DMS53 (cell line): Measurements from ENCODE around the gene CHD1L.
"Not testable (repeated sequence)": the region's sequence is repeated elsewhere in the genome, so short reads cannot be mapped to it uniquely, and the experiment has no call there.

Source experiments
- DNase-seq: peaks from one replicate; lab custom pipeline; 2025; lab: John Stamatoyannopoulos, UW

The CHD1L gene

DNA sequence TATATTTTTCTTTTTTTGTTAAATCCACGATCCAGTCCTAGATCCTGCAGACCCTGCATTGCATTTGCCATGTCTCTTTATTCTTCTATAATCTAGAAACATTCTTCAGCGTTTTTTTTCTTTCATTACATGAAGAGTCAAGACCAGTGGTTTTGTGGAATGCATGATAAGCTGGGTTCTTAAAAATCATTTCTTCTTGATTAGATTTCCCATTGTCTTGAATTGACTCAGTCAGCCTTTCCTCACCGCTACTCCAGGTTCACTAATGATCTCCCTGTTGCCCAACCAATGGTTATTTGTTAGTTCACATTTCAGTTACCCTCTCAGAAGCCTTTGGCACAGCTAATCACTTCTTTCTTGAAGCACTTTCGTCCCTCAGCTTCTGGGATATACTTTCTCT lies 25.2 kb downstream of the CHD1L start:
- DNase-seq = no peak

DNA sequence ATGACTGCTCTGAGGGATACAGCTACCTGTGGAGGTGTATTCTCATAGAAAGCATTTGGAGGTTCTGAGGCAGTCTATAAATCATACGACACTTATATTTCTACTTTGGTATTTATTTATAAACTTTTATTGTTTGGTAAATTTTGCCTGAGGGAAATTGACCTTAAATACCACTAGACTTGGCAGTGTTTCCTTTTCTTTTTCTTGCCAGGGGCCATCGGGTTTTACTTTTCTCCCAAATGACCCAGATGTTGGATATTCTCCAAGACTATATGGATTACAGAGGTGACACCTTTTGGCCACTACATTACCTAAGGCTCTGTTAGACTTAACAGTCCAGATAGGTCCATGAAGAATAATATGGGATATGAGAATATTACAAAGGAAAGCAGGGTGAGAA lies 28.2 kb downstream of the CHD1L start:
- no peak for DNase-seq

DNA sequence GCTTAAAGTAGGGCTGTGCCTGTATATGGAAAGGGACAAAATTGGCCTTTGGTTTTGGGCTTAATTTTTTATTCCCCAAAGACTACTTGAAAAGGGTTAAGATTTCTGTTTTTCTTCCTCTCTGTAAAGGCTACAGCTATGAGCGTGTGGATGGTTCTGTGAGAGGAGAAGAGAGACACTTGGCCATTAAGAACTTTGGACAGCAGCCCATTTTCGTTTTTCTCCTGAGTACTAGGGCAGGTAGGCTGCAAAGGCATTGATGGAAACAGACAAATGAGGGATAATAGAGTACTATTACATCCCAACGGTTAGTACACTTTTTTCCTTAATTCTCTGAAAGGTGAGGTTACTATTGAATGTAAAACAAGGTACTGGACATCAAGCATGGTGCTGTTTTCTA lies 29.6 kb downstream of the CHD1L start:
- no peak for DNase-seq

DNA sequence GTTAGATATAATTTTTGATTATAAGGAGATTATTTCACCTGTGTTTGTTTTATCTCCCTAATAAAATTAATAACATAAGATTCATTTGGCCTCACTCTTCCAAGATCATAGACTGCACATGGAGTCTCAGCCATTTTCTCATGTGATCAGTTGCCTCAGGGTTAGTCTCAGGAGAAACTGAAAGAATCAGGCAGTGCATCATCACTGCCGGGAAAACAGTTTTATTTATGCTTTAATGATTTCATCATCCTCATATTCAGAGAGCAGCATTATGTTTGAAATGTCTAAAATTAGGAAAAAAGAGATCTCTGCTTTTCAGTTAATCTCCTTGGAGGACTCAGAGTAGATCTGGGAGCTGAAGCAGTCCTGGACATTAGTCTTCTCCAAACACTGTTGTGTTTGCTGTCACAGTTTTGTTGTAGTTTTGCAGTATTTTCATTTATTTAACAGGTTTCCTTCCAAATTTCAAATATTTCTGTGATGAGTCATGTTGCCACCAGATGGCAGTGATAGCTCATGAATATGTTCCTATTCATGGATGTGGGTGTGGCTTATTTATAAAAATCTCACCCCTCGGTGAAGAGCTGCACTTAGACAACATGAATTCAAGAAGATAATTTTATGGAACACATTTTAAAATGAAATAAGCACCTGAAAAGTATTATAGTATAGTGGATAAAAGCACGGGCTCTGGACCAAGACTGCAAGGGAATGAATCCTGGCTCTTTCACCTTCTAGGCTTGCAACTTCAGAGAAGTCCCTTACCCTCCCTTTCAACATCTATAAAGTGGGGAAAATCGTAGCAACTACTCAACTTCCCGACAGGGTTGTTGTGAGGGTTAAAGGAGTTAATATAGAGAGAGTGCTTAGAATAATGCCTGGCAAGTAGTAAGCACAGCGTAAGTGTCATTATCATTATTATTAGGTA lies 31.2 kb downstream of the CHD1L start:
- DNase-seq = peak; percentile 80

DNA sequence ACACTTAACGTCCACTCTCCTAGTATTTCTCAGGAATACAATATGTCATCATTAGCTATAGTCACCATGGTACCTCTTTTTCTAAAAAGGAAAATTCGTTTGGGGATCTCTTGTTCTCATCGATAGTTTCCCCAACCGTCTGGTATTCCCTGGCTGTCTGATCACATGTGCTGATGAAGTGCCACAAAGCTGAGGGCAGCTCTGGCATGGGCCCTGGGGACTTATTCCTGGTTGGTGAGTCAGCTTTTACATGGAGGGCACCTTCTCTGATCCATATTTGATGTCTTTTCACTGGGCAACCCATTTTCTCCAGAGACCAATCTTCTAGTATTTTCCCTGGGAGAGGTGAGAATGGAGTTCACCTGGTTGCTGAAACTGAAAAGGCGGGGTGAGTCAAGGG lies 39.5 kb downstream of the CHD1L start:
- no peak for DNase-seq

DNA sequence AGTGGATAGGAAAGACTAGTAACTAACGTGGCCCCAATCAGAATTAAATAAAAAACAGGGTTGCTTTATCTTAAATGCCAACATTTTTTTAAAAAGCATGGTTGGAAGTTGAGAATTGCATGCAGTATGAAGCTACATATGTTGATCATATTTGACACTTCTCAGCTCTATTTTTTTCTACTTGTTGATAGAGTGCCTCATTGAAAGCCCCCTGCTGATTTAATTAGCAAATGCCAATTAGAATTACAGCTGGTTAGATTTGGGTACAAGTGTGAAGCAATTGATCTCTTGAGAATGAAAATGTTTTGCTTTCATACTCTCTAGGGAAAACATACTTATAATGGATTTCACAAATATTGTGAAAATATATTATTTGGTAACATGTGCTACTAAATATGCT lies 40.5 kb downstream of the CHD1L start:
- DNase-seq = no peak

DNA sequence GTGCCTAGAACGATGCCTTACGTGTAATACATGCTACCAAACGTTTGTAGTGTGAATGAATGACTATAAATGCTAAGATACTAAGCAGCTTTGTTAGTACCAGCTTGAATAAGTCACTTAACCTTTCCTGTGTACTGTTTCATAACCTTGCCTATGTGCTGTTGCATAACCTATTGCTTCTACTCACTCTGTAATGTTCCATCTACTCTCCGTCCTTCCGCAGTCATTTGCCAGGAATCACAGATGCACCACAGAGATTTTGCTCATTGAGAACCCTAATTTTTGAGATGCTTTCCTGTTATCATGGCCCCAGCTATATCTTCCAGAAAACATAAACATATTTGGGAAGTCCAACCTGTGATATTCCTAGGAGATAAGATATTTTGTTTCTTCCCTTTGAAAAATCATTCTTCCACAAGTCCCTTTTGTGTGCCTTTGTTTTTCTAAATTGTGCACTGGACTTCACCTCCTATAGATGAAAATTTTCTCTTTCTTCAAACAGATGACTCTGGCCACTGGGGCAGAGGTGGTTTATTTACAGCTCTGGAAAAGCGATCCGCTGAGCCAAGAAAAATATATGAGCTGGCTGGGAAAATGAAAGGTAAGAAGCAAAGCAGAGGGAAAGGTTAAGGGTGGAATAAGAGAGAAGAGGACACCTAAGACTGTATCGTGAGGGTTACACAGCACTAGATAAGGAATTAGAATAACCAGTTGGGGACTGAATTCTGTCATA lies 44.8 kb downstream of the CHD1L start:
- DNase-seq = no peak

DNA sequence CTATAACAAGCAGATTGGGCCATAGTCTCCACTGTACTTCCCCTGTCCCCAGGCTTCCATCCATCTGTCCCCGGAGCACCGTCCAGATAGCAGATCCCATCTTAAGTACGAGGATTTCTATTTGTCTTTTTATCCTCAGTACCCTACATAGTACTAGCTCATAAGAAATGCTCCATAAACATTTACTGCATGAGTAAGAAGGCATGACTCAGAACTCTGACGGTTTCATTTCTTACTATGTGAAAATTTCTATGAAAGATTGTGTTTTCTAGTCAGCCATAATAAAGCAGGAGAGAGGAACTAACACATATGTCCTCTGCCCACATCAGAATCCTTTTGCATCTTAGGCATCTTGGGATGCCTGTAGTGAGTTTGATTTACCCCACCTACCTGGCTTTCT lies 49.5 kb downstream of the CHD1L start:
- no peak for DNase-seq

DNA sequence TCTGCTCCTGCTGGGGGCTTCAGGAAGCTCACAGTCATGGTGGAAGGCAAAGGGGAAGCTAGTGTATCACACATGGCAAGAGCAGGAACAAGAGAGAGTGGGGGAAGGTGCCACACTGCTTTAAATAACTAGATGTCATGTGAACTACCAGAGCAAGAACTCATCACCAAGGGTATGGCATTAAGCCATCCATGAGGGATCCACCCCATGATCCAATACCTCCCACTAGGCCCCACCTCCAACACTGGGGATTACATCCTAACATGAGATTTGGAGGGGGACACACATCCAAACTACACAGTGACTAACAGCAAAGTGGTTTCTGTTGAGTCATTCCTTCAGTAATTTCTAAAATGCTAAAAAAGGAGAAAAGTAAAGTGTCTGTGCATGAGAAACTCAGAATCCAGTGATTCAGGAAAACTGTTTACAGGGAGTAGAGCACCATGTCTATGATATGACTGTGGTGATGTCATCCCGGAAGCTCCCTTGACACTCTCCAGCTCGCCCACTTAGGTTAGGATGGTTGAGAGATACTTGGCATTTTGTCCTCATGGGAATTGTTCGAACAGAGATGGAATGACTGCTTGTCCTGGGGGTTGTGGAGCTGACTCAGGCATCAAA lies 50.3 kb downstream of the CHD1L start:
- DNase-seq = peak; percentile 24

DNA sequence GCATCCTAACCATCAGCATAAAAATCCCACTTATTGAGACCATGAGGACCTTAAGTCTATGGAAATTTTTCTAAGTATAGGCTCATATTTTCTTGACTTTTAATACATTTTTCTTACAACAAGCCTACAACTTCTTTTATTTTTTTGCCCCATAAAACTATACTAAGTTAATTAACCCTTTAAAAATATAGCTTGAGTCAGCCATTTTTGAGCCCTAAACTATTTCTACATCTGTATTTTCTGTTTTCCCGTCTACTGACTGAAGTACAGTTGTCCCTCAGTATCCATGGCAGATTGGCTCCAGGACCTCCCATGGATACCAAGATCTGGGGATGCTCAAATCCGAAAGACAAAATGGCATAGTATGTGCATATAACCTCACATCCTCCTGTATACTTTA lies 55.0 kb downstream of the CHD1L start:
- no peak for DNase-seq

DNA sequence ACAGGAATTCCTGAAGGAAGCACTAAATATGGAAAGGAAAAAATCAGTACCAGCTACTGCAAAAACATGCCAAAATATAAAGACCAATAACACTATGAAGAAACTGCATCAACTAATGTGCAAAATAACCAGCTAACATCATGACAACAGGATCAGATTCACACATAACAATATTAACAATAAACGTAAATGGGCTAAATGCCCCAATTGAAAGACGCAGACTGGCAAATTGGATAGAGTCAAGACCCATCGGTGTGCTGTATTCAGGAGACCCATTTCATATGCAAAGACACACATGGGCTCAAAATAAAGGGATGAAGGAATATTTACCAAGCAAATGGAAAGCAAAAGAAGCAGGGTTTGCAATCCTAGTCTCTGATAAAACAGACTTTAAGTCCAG lies 63.3 kb downstream of the CHD1L start:
- not testable (repeated sequence) for DNase-seq

DNA sequence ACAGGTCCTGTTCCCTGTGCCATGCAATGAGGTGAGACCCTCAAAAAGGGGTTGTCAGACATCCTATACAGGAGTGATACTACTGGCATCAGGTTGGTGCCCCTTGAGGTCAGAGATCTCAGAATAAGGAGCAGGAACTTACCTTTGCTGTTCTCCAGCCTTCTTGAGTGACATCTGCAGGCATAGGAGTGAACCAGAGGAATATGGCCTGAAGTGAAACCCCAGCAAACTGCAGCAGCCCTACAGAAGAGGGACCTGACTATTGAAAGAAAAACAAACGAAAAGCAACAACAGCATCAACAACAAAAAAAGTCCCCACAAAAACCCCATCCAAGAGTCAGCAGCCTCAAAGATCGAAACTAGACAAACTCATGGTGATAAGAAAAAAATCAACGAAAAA lies 74.5 kb downstream of the CHD1L start:
- no peak for DNase-seq

DNA sequence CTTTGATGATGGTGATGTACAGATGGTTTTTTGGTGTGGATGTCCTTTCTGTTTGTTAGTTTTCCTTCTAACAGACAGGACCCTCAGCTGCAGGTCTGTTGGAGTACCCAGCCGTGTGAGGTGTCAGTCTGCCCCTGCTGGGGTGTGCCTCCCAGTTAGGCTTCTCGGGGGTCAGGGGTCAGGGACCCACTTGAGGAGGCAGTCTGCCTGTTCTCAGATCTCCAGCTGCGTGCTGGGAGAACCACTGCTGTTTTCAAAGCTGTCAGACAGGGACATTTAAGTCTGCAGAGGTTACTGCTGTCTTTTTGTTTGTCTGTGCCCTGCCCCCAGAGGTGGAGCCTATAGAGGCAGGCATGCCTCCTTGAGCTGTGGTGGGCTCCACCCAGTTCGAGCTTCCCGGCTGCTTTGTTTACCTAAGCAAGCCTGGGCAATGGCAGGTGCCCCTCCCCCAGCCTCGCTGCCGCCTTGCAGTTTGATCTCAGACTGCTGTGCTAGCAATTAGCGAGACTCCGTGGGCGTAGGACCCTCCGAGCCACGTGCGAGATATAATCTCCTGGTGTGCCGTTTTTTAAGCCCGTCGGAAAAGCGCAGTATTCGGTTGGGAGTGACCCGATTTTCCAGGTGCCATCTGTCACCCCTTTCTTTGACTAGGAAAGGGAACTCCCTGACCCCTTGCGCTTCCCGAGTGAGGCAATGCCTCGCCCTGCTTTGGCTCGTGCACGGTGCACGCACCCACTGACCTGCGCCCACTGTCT lies 84.6 kb downstream of the CHD1L start:
- DNase-seq = peak; percentile 35

DNA sequence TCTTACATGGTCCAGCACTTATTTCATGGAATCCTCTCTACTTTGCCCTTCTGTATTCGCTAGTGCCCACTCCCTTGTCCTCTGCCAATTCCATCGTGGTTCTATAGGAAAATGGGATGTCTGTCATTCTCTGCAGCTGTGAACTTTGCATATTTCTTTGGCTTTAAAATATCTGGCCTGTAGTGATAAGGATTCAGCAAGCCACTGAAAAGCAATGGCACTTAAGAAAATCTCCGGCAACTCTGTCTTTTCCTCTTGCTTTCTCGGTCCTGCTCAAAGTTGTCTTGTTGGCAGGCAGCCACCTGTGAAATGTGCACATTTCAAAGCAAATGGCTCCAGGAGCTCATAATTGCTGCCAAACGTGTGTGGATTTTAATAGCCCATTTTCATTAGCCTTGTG lies 91.8 kb downstream of the CHD1L start:
- no peak for DNase-seq

DNA sequence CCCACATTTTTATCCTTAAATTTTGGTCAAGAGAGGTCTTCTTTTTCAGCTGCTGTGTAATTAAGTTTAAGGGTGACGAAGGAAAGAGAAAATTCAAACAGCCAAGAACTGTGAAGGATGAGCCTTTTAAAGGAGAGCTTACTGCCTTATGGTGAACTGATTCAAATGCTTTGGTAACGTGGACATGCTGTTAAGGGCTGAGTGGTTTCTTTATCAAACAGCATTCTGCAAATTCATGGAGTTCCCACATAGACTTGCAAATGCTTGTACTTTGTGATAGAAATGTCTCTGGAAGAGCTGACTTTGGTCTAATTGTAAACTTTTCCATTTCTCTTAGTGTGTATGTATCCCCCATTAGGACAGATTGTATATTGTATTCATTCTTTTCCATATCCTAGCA lies 93.8 kb downstream of the CHD1L start:
- DNase-seq = no peak

DNA sequence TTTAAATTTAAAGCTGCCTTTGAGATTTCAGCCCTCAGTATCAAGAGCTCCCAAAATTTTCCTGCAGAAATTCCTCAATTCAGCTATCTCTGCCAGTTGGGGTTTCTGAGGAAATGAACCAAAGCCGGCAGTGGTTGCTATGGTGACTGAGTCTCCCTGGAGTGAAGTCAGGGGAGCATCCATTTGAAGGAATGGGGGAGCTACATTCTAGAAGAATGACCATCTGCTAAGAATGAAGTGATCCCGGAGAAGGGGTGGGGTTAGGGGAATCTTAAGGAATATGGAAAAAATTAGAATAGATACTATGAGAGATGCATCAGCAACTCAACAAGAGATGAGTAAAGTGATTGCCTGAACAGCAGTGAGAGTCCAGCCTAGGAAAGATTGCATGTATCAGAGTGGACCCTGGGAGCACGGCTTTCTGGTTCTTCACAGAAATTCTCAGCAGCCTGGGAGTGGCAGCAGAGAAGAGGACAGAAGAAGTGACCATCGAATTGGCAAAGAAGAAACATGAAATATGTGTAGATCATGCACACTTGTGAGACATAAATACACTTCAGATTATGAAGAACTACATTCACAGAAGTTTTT lies 94.7 kb downstream of the CHD1L start:
- DNase-seq = no peak

DNA sequence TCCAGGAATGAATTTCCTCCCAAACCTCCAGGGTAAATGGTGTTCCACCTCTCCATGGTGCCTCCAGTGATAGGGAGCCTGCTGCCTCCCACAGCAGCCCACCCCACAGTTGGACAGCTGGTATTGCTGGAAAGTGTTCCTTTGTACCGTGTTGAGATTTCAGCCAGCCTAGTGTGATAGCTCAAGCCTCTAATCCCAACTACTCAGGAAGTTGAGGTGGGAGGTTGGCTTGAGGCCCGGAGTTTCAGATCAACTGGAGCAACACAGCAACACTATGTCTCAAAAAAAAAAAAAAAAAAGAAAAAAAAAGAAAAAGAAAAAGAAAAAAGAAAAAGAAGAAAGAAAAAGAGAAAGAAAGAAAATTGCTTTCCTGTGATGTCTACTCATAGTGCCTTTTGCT lies 96.1 kb downstream of the CHD1L start:
- no peak for DNase-seq

DNA sequence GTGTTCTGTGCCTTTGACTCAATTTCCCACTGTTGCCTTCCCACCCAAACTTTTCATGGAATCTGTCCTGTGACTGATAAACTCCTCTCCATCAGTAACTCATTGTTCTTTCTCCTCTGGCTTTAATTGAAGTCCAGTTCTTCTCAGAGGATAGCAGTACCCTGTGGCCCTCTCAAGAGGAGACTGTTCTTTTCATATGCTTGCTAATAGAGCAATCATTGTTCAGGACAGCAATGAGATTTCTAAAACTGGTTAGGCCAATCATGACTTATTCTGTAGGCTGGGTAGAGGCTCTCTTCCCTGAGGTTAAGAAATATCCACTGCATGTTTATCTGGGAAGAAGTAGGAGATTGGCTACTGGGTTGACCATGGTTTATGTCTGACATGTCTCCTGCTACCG lies 98.8 kb downstream of the CHD1L start:
- no peak for DNase-seq
